Cardiac muscle cell (in vitro differentiated cells and primary cell): ENCODE data around the gene CD52. TPM values are rescaled to one million over a fixed set of nuclear protein-coding genes. Genes with fewer than 3 reads are reported as not detected.
A peak's percentile ranks its signal among the peaks of the same experiment; 100 is the strongest.

Source experiments
- DNase-seq, 2 donors: peaks; one replicate each; pipeline versions ENCODE4 v3.0.0 to v3.0.0-alpha.2; 2010 to 2017; ENCODE audit warnings: low read depth in 1 of 2, low spot score in 1 of 2
- H3K27ac ChIP-seq: fragments of 200-600 bp; sonication (generic); 2 replicates; pipeline ENCODE4 v1.5.1; 2016
- H3K27me3 ChIP-seq: fragments of 200-600 bp; sonication (generic); 2 replicates; pipeline ENCODE4 v1.6.0; 2016; ENCODE audit warnings: control low read depth
- H3K36me3 ChIP-seq: fragments of 200-600 bp; sonication (generic); 2 replicates; pipeline ENCODE4 v1.5.1; 2016; ENCODE audit warnings: control low read depth
- H3K4me1 ChIP-seq: fragments of 200-600 bp; sonication (generic); 2 replicates; pipeline ENCODE4 v1.8.1; 2017; ENCODE audit warnings: low read depth, mild to moderate bottlenecking, mixed run types
- H3K4me3 ChIP-seq: fragments of 200-600 bp; sonication (generic); 2 replicates; pipeline ENCODE4 v1.5.1; 2016; ENCODE audit warnings: mild to moderate bottlenecking
- H3K9me3 ChIP-seq: fragments of 200-600 bp; sonication (generic); 2 replicates; pipeline ENCODE4 v1.5.1; 2017; ENCODE audit warnings: low read depth, mild to moderate bottlenecking, control low read depth
- polyA plus RNA-seq: library from polyadenylated mRNA; unstranded; fragments of >200 nt; fragmentation: Nextera tagmentation; extraction: Ambion mirVana; gene quantifications from 2 replicates; pipeline ENCODE4 v1.2.1, GENCODE V29; 2016
- total RNA-seq: library from RNA; depleted of rRNA; stranded (reverse); fragments of >200 nt; gene quantifications from 2 replicates; pipeline ENCODE4 v1.2.3, GENCODE V29; 2016
- TF ChIP-seq, protein P1 (sequence below): IDR thresholded peaks from 2 replicates; pipeline ENCODE4 v1.5.1; 2012; ENCODE audit warnings: low read depth, mild to moderate bottlenecking, low read length

Gene CD52, protein sequence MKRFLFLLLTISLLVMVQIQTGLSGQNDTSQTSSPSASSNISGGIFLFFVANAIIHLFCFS
- total RNA-seq (not detected in 2 replicates), polyA plus RNA-seq (2.0 and 3.3 TPM in 2 replicates)

DNA sequence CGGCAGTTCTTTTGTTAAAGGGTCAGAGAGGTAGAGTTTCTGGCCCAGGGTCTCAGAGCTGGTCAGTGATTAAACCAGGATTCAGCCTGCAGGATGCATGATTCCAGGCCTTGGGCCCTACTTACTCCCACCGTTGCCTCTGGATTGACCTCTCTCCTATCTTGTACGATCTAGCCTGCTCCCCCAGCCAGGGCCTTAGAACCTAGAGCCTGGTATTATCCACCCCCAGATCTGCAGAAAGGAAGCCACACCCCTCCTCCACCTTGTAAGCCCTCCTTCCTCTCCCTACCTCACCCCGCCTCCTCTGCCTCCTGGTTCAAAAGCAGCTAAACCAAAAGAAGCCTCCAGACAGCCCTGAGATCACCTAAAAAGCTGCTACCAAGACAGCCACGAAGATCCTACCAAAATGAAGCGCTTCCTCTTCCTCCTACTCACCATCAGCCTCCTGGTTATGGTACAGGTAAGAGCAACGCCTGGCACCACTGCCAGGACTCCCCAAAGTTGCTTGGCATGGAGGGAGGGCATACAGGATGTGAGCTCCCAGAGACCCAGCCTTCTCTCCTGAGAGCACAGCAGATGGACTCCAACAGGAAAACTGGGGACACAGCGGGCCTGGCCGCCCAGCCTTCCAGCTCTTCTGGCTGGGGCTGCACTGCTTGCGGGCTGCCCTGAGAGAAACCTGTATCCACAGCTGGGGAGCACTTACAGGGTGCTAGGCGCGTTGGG, at the start of gene CD52:
CD52 (plus strand) TSS at position 347 of the 726 bp plus-strand sequence; CDS start at position 407, 60 bp downstream.
- Histone ChIP-seq H3K4me3 (no peak within 1 kb of the TSS), H3K4me1 (no peaks in the 10 kb centered on the region), H3K27me3 (no peaks in the 10 kb centered on the region), H3K36me3 (no peaks in the 10 kb centered on the region), H3K9me3 (no peaks in the 10 kb centered on the region), H3K27ac (no peak within 1 kb of the TSS)
- TF ChIP-seq, protein P1, sequence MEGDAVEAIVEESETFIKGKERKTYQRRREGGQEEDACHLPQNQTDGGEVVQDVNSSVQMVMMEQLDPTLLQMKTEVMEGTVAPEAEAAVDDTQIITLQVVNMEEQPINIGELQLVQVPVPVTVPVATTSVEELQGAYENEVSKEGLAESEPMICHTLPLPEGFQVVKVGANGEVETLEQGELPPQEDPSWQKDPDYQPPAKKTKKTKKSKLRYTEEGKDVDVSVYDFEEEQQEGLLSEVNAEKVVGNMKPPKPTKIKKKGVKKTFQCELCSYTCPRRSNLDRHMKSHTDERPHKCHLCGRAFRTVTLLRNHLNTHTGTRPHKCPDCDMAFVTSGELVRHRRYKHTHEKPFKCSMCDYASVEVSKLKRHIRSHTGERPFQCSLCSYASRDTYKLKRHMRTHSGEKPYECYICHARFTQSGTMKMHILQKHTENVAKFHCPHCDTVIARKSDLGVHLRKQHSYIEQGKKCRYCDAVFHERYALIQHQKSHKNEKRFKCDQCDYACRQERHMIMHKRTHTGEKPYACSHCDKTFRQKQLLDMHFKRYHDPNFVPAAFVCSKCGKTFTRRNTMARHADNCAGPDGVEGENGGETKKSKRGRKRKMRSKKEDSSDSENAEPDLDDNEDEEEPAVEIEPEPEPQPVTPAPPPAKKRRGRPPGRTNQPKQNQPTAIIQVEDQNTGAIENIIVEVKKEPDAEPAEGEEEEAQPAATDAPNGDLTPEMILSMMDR: no peak
- no peak for DNase-seq

DNA sequence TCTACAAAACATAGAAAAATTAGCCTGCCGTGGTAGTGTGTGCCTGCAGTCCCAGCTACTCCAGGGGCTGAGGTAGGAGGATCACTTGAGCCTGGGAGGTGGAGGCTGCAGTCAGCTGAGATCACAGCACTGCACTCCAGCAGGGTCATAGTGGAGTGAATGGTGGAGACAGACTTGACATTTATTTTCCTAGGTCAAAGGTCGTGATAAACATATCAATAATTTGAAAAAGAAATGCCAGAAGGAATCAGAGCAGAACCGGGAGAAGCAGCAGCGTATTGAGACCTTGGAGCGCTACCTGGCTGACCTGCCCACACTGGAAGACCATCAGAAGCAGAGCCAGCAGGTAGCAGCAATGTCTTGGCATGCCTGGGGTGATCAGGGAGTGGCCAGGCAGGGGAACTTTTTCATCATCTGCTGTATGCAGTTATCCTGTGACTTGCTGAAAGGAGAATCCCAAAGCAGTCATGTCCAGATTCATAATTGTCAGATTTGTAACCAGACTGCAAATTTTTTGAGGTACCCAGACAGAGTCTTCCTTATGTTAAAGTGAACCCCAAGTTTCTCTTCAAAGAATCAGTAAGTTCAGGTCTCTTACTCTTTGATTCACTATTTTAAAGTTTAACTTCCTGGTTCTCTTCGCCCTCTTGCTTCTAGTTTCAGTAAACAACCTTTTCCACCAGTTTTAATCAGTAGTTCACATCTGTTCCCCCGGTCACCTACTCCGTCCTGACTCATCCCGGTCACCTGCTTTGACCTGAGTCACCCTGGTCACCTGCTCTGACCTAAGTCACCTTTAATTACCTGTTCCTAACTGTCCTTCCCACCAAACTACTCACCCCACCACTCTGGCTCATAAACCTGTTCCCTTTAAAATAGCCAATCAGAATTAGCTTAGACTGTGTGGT, 49.2 kb upstream of the CD52 start:
- peaks cover 50% of the 10 kb centered on the region for H3K36me3 ChIP-seq
- H3K27ac ChIP-seq: no peak overlapping the region
- no peaks in the 10 kb centered on the region for H3K4me1 ChIP-seq
- no peak for DNase-seq
- H3K9me3 ChIP-seq: no peaks in the 10 kb centered on the region
- TF ChIP-seq, protein P1: no peak
- H3K27me3 ChIP-seq: no peaks in the 10 kb centered on the region
- no peak overlapping the region for H3K4me3 ChIP-seq

DNA sequence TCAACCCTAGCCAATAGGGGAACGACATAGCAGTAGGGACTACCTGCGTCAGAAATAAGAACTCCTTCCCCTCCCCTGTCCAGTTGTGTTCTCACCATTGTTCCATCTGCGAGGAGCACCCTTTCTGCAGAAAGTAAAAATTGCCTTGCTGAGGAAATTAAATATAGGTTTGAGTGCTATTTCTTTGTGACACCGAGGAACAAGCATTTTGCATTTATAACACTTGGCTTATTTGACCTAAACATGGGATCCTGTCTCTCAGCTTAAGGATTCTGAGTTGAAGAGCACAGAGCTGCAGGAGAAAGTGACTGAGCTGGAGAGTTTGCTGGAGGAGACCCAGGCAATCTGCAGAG, 48.6 kb upstream of the CD52 start:
- peaks cover 47% of the 10 kb centered on the region for H3K36me3 ChIP-seq

DNA sequence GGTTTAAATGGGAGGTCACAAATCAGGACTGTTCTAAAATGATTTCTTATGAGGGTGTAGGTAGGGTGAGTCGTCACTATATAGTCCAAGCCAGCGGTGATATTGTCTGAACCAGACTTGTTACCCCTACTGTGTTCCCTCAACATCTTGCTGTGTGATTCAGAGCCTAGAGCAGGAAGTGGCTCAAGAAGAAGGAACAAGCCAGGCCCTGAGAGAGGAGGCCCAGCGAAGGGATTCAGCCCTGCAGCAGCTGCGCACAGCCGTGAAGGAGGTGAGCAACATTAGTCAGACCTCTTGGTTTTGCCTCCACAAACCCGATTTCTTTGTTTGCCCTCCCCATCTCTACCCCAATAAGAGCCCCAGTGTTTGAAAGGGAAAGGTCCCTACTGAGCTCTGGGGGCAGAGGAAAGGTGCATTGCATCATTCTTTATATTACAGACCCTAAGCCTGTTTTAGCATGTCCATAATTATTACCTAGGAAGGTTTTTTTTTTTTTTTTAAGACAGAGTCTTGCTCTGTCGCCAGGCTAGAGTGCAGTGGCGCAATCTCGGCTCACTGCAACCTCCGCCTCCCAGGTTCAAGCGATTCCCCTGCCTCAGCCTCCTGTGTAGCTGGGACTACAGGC, 42.8 kb upstream of the CD52 start:
- peaks cover 5% of the 10 kb centered on the region for H3K4me1 ChIP-seq
- H3K27me3 ChIP-seq: no peaks in the 10 kb centered on the region
- H3K27ac ChIP-seq: peak overlapping the region; percentile 26
- TF ChIP-seq, protein P1: no peak
- H3K9me3 ChIP-seq: no peaks in the 10 kb centered on the region
- peaks cover 47% of the 10 kb centered on the region for H3K36me3 ChIP-seq
- peak in 1 of 2 donors; percentile 67 for DNase-seq
- H3K4me3 ChIP-seq: no peak overlapping the region

More for the DNA sequence above, 48.6 kb upstream of the CD52 start:
- Histone ChIP-seq H3K27me3 (no peaks in the 10 kb centered on the region), H3K27ac (no peak overlapping the region), H3K9me3 (no peaks in the 10 kb centered on the region), H3K4me1 (no peaks in the 10 kb centered on the region), H3K4me3 (no peak overlapping the region)
- TF ChIP-seq, protein P1: no peak
- DNase-seq: no peak
